SK-N-SH treated with all-trans-retinoic acid at 6 μM for 48 hours (cell line): ENCODE results near the gene TBC1D16.

Source experiments
- ATAC-seq: fragments of 200-7000 bp; cut with Tn5 transposase; 3 replicates; pipeline ENCODE4 v1.9.1; 2020; ENCODE audit warnings: mild to moderate bottlenecking, moderate library complexity
- ARNTL ChIP-seq: fragments of 450-650 bp; formaldehyde crosslinking; IDR thresholded peaks from 2 replicates; pipeline ENCODE4 v1.5.0; 2020; ENCODE audit warnings: low read depth, mild to moderate bottlenecking, moderate library complexity, borderline replicate concordance
- BACH2 ChIP-seq: fragments of 250-450 bp; sonication (Bioruptor Pico); IDR thresholded peaks from 2 replicates; pipeline ENCODE4 v1.9.0; 2021; ENCODE audit warnings: mild to moderate bottlenecking, borderline replicate concordance
- CSDC2 ChIP-seq: fragments of 250-450 bp; sonication (Bioruptor Pico); IDR thresholded peaks from 2 replicates; pipeline ENCODE4 v1.5.0; 2020; ENCODE audit warnings: mild to moderate bottlenecking, moderate library complexity
- CSRNP3 ChIP-seq: fragments of 250-450 bp; sonication (Bioruptor Pico); IDR thresholded peaks from 2 replicates; pipeline ENCODE4 v1.5.1; 2021; ENCODE audit warnings: mild to moderate bottlenecking, moderate library complexity
- ESRRG ChIP-seq: fragments of 250-450 bp; sonication (Bioruptor Pico); IDR thresholded peaks from 2 replicates; pipeline ENCODE4 v1.6.1; 2021; ENCODE audit warnings: mild to moderate bottlenecking
- GLIS3 ChIP-seq: fragments of 250-450 bp; sonication (Bioruptor Pico); IDR thresholded peaks from 2 replicates; pipeline ENCODE4 v1.5.0; 2020; ENCODE audit warnings: mild to moderate bottlenecking, moderate library complexity
- ISL1 ChIP-seq: fragments of 250-450 bp; sonication (Bioruptor Pico); IDR thresholded peaks from 2 replicates; pipeline ENCODE4 v2.1.2; 2022; ENCODE audit warnings: mild to moderate bottlenecking, moderate library complexity
- OSR1 ChIP-seq: fragments of 250-450 bp; sonication (Bioruptor Pico); IDR thresholded peaks from 2 replicates; pipeline ENCODE4 v1.8.0; 2022; ENCODE audit warnings: moderate library complexity, mild to moderate bottlenecking, inconsistent platforms
- PATZ1 ChIP-seq: fragments of 250-450 bp; sonication (Bioruptor Pico); IDR thresholded peaks from 2 replicates; pipeline ENCODE4 v1.8.0; 2020; ENCODE audit warnings: mild to moderate bottlenecking, moderate library complexity, borderline replicate concordance
- PPARA ChIP-seq: fragments of 250-450 bp; sonication (Bioruptor Pico); IDR thresholded peaks from 2 replicates; pipeline ENCODE4 v1.5.0; 2020; ENCODE audit warnings: mild to moderate bottlenecking, borderline replicate concordance
- RARB ChIP-seq: fragments of 250-450 bp; sonication (Bioruptor Pico); IDR thresholded peaks from 2 replicates; pipeline ENCODE4 v1.8.0; 2021; ENCODE audit warnings: mild to moderate bottlenecking, moderate library complexity
- SNAI2 ChIP-seq: fragments of 250-450 bp; sonication (Bioruptor Pico); IDR thresholded peaks from 2 replicates; pipeline ENCODE4 v1.5.0; 2020; ENCODE audit warnings: mild to moderate bottlenecking, moderate library complexity
- TOX ChIP-seq: fragments of 250-450 bp; sonication (Bioruptor Pico); IDR thresholded peaks from 2 replicates; pipeline ENCODE4 v1.8.0; 2021; ENCODE audit warnings: mild to moderate bottlenecking, moderate library complexity, borderline replicate concordance
- ZC3H10 ChIP-seq: fragments of 250-450 bp; sonication (Bioruptor Pico); IDR thresholded peaks from 2 replicates; pipeline ENCODE4 v1.5.1; 2021; ENCODE audit warnings: mild to moderate bottlenecking, moderate library complexity
- ZFP3 ChIP-seq: fragments of 250-450 bp; sonication (Bioruptor Pico); IDR thresholded peaks from 2 replicates; pipeline ENCODE4 v1.5.0; 2020; ENCODE audit warnings: mild to moderate bottlenecking, moderate library complexity
- ZNF8 ChIP-seq: fragments of 450-650 bp; formaldehyde crosslinking; IDR thresholded peaks from 2 replicates; pipeline ENCODE4 v1.5.0; 2020; ENCODE audit warnings: mild to moderate bottlenecking, moderate library complexity
- TF ChIP-seq, protein P1 (sequence below): fragments of 250-450 bp; sonication (Bioruptor Pico); IDR thresholded peaks from 2 replicates; pipeline ENCODE4 v1.8.0; 2021; ENCODE audit warnings: low read depth, mild to moderate bottlenecking, moderate library complexity, borderline replicate concordance
- TF ChIP-seq, protein P2 (sequence below): fragments of 250-450 bp; sonication (Bioruptor Pico); IDR thresholded peaks from 2 replicates; pipeline ENCODE4 v1.5.0; 2020; ENCODE audit warnings: mild to moderate bottlenecking, moderate library complexity

TBC1D16 gene

DNA sequence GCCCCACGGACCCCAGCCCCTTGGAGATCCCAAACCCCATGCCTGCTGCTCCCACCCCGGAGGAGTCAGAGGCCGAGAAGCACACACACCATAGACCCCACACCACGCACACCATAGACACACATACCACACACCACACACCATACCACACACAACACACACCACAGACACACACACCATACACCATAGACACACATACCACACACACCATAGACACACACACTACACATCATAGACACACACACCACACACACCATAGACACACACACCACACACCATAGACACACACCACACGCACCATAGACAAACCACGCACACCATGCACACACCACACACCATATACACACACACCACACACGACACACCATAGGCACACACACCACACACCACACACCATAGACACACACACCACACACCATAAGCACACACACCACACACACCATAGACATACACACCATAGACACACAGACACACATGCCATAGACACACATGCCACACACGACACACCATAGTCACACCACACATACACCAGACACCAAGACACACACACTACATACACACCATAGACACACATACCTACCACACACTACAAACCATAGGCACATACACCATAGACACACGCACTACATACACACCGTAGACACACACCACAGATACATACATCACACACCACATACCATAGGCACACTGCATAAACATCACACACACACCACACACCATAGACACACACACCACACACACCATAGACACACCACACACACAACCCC is 11.3 kb downstream of the TBC1D16 start (continued):
- TF ChIP-seq, protein P1, sequence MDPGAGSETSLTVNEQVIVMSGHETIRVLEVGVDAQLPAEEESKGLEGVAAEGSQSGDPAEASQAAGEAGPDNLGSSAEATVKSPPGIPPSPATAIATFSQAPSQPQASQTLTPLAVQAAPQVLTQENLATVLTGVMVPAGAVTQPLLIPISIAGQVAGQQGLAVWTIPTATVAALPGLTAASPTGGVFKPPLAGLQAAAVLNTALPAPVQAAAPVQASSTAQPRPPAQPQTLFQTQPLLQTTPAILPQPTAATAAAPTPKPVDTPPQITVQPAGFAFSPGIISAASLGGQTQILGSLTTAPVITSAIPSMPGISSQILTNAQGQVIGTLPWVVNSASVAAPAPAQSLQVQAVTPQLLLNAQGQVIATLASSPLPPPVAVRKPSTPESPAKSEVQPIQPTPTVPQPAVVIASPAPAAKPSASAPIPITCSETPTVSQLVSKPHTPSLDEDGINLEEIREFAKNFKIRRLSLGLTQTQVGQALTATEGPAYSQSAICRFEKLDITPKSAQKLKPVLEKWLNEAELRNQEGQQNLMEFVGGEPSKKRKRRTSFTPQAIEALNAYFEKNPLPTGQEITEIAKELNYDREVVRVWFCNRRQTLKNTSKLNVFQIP (CRISPR knock-in tag), result no peak
- TF ChIP-seq ZFP3, result no peak
- no peak for TF ChIP-seq ZC3H10 (CRISPR knock-in tag)
- TF ChIP-seq ARNTL, result no peak
- TF ChIP-seq ZNF8 (CRISPR knock-in tag), result no peak
- TF ChIP-seq PATZ1 (CRISPR knock-in tag), result no peak
- no peak for TF ChIP-seq CSRNP3 (CRISPR knock-in tag)
- TF ChIP-seq OSR1 (CRISPR knock-in tag), result no peak
- no peak for TF ChIP-seq ISL1 (CRISPR knock-in tag)

GRCh38 chr17:80023481-80024205 is 12.0 kb downstream of the TBC1D16 start:
- ATAC-seq, result no peak; the same call in 2 of the 3 replicates
- TF ChIP-seq TOX (no peak), ARNTL (no peak), ESRRG (CRISPR knock-in tag) (no peak), SNAI2 (CRISPR knock-in tag) (no peak), PATZ1 (CRISPR knock-in tag) (no peak), BACH2 (CRISPR knock-in tag) (no peak), CSDC2 (CRISPR knock-in tag) (no peak), RARB (CRISPR knock-in tag) (no peak), CSRNP3 (CRISPR knock-in tag) (no peak), OSR1 (CRISPR knock-in tag) (no peak), PPARA (CRISPR knock-in tag) (no peak), GLIS3 (CRISPR knock-in tag) (no peak)
- TF ChIP-seq, protein P2, sequence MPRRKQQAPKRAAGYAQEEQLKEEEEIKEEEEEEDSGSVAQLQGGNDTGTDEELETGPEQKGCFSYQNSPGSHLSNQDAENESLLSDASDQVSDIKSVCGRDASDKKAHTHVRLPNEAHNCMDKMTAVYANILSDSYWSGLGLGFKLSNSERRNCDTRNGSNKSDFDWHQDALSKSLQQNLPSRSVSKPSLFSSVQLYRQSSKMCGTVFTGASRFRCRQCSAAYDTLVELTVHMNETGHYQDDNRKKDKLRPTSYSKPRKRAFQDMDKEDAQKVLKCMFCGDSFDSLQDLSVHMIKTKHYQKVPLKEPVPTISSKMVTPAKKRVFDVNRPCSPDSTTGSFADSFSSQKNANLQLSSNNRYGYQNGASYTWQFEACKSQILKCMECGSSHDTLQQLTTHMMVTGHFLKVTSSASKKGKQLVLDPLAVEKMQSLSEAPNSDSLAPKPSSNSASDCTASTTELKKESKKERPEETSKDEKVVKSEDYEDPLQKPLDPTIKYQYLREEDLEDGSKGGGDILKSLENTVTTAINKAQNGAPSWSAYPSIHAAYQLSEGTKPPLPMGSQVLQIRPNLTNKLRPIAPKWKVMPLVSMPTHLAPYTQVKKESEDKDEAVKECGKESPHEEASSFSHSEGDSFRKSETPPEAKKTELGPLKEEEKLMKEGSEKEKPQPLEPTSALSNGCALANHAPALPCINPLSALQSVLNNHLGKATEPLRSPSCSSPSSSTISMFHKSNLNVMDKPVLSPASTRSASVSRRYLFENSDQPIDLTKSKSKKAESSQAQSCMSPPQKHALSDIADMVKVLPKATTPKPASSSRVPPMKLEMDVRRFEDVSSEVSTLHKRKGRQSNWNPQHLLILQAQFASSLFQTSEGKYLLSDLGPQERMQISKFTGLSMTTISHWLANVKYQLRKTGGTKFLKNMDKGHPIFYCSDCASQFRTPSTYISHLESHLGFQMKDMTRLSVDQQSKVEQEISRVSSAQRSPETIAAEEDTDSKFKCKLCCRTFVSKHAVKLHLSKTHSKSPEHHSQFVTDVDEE (CRISPR knock-in tag), result no peak
